IMR-90 (cell line): ENCODE data around the gene ATP9B. TPM values are rescaled to one million over a fixed set of nuclear protein-coding genes. Genes with fewer than 3 reads are reported as not detected.

Source experiments
- ATAC-seq: fragments of 200-7000 bp; cut with Tn5 transposase; 2 replicates; pipeline ENCODE4 v1.9.1; 2020; ENCODE audit warnings: low read depth, mild to moderate bottlenecking, moderate library complexity
- BruUV-seq: library from RNA; stranded (reverse); fragments of 400-500 nt; replicated peaks from 2 replicates; lab custom pipeline; 2021; lab: Mats Ljungman, UMichigan
- CTCF ChIA-PET: fragments of 300-600 bp; formaldehyde crosslinking; extraction: SDS; loops from one replicate; lab custom pipeline; 2021; ENCODE audit warnings: antibody characterized with exemption; lab: Yijun Ruan, JAX
- POLR2A ChIA-PET: fragments of 300-600 bp; sonication (Branson Sonifier 250); formaldehyde crosslinking; loops from one replicate; lab custom pipeline; 2022; ENCODE audit warnings: antibody characterized with exemption; ENCODE audit not compliant: unreplicated experiment; lab: Charles Lee
- DNase-seq: peaks from one replicate; pipeline ENCODE4 v3.0.0; 2013
- H2AFZ ChIP-seq: replicated peaks from 2 replicates; pipeline ENCODE3; 2013; ENCODE audit warnings: low read length, mild to moderate bottlenecking; ENCODE audit not compliant: poor library complexity
- H2AK5ac ChIP-seq: 2 replicates; pipeline ENCODE4 v1.6.1; 2013; ENCODE audit warnings: low read depth, low read length, inconsistent platforms
- H2AK9ac ChIP-seq: replicated peaks from 2 replicates; pipeline ENCODE3; 2013; ENCODE audit warnings: mild to moderate bottlenecking, low read depth, low read length, moderate library complexity; ENCODE audit not compliant: poor library complexity
- H2BK120ac ChIP-seq: 2 replicates; pipeline ENCODE4 v1.6.1; 2013; ENCODE audit warnings: low read depth, low read length, inconsistent platforms
- H2BK15ac ChIP-seq: 3 replicates; pipeline ENCODE4 v1.6.1; 2013; ENCODE audit warnings: low read depth, low read length, inconsistent platforms
- H2BK20ac ChIP-seq: 2 replicates; pipeline ENCODE4 v1.6.1; 2013; ENCODE audit warnings: low read depth, mild to moderate bottlenecking, inconsistent platforms, low read length, moderate library complexity
- H2BK5ac ChIP-seq: 2 replicates; pipeline ENCODE4 v1.6.1; 2013; ENCODE audit warnings: mild to moderate bottlenecking, low read depth, low read length, inconsistent platforms; ENCODE audit not compliant: poor library complexity, severe bottlenecking
- H3K14ac ChIP-seq: replicated peaks from 2 replicates; pipeline ENCODE4 v1.6.1; 2013; ENCODE audit warnings: low read depth, low read length, inconsistent platforms
- H3K18ac ChIP-seq: 2 replicates; pipeline ENCODE4 v1.6.1; 2013; ENCODE audit warnings: low read depth, low read length, control low read depth
- H3K23ac ChIP-seq: 2 replicates; pipeline ENCODE4 v1.6.1; 2013; ENCODE audit warnings: low read depth, low read length, inconsistent platforms
- H3K27ac ChIP-seq: 2 replicates; pipeline ENCODE4 v1.5.1; 2013; ENCODE audit warnings: mild to moderate bottlenecking, control low read depth, low read length; ENCODE audit not compliant: insufficient read depth
- H3K27me3 ChIP-seq: 2 replicates; pipeline ENCODE4 v1.6.1; 2013; ENCODE audit warnings: low read length; ENCODE audit not compliant: control insufficient read depth, insufficient read depth
- H3K36me3 ChIP-seq: 2 replicates; pipeline ENCODE4 v1.6.1; 2013; ENCODE audit warnings: low read length, mixed read lengths; ENCODE audit not compliant: control insufficient read depth, insufficient read depth
- H3K4ac ChIP-seq: 2 replicates; pipeline ENCODE4 v1.6.1; 2013; ENCODE audit warnings: low read depth, low read length, inconsistent platforms
- H3K4me1 ChIP-seq: 2 replicates; pipeline ENCODE4 v1.6.1; 2013; ENCODE audit warnings: low read length, mixed read lengths; ENCODE audit not compliant: control insufficient read depth, insufficient read depth
- H3K4me2 ChIP-seq: 2 replicates; pipeline ENCODE4 v1.6.1; 2013; ENCODE audit warnings: low read depth, mild to moderate bottlenecking, control low read depth, low read length, moderate library complexity
- H3K4me3 ChIP-seq: 2 replicates; pipeline ENCODE4 v1.5.1; 2013; ENCODE audit warnings: low read depth, mild to moderate bottlenecking, control low read depth, low read length, moderate library complexity; ENCODE audit not compliant: insufficient read depth
- H3K56ac ChIP-seq: 2 replicates; pipeline ENCODE4 v1.6.1; 2013; ENCODE audit warnings: low read length, inconsistent platforms; ENCODE audit not compliant: insufficient read depth; ENCODE audit errors: extremely low read depth
- H3K79me1 ChIP-seq, 2 experiments: 2 replicates each; pipeline ENCODE4 v1.6.1; 2013; ENCODE audit warnings: low read length in 2 of 2, inconsistent platforms in 1 of 2, low read depth in 1 of 2
- H3K9ac ChIP-seq: 2 replicates; pipeline ENCODE4 v1.6.1; 2013; ENCODE audit warnings: low read depth, low read length, control low read depth
- H3K9me1 ChIP-seq: 2 replicates; pipeline ENCODE4 v1.6.1; 2013; ENCODE audit warnings: low read length, inconsistent platforms; ENCODE audit not compliant: insufficient read depth
- H3K9me3 ChIP-seq: 2 replicates; pipeline ENCODE4 v1.6.1; 2013; ENCODE audit warnings: low read length; ENCODE audit not compliant: control insufficient read depth, insufficient read depth
- H4K20me1 ChIP-seq: 2 replicates; pipeline ENCODE4 v1.6.1; 2013; ENCODE audit warnings: low read length, inconsistent platforms; ENCODE audit not compliant: insufficient read depth
- H4K5ac ChIP-seq: 2 replicates; pipeline ENCODE4 v1.6.1; 2013; ENCODE audit warnings: mild to moderate bottlenecking, low read depth, low read length, control low read depth
- H4K8ac ChIP-seq, 2 experiments: 2 replicates each; pipeline ENCODE4 v1.6.1; 2013; ENCODE audit warnings: low read depth in 2 of 2, low read length in 2 of 2, control low read depth in 1 of 2, inconsistent platforms in 1 of 2
- H4K91ac ChIP-seq: 2 replicates; pipeline ENCODE4 v1.6.1; 2013; ENCODE audit warnings: low read depth, low read length, inconsistent platforms; ENCODE audit not compliant: insufficient read depth
- BHLHE40 ChIP-seq: fragments of 150-350 bp; IDR thresholded peaks from 2 replicates; pipeline ENCODE4 v1.6.1; 2016; ENCODE audit warnings: mild to moderate bottlenecking, low read depth, low read length
- CEBPB ChIP-seq: IDR thresholded peaks from 2 replicates; pipeline ENCODE4 v1.6.1; 2012; ENCODE audit warnings: low read depth, low read length, improper control_type of control experiment
- CHD1 ChIP-seq: IDR thresholded peaks from 2 replicates; pipeline ENCODE4 v1.6.1; 2012; ENCODE audit warnings: low read depth, low read length, improper control_type of control experiment
- CTCF ChIP-seq: conservative IDR thresholded peaks from 2 replicates; pipeline ENCODE4 v1.5.1; 2012; ENCODE audit warnings: mild to moderate bottlenecking, low read depth, low read length, improper control_type of control experiment
- ELK1 ChIP-seq: fragments of 150-350 bp; IDR thresholded peaks from 2 replicates; pipeline ENCODE4 v1.6.1; 2016; ENCODE audit warnings: low read depth, mild to moderate bottlenecking, low read length, moderate library complexity, borderline replicate concordance
- FOS ChIP-seq: fragments of 150-350 bp; IDR thresholded peaks from 2 replicates; pipeline ENCODE4 v1.6.1; 2016; ENCODE audit warnings: low read depth, low read length
- MAFK ChIP-seq: IDR thresholded peaks from 2 replicates; pipeline ENCODE4 v1.6.1; 2012; ENCODE audit warnings: low read depth, low read length, improper control_type of control experiment
- MAZ ChIP-seq: IDR thresholded peaks from 2 replicates; pipeline ENCODE4 v1.6.1; 2012; ENCODE audit warnings: low read depth, mild to moderate bottlenecking, low read length, improper control_type of control experiment, moderate library complexity, borderline replicate concordance
- MXI1 ChIP-seq: IDR thresholded peaks from 2 replicates; pipeline ENCODE4 v1.6.1; 2012; ENCODE audit warnings: low read depth, mild to moderate bottlenecking, low read length, moderate library complexity, borderline replicate concordance
- NFE2L2 ChIP-seq: fragments of 150-350 bp; IDR thresholded peaks from 2 replicates; pipeline ENCODE4 v1.6.1; 2016; ENCODE audit warnings: low read depth, mild to moderate bottlenecking, low read length
- POLR2A ChIP-seq: IDR thresholded peaks from 2 replicates; pipeline ENCODE4 v1.6.1; 2012; ENCODE audit warnings: mild to moderate bottlenecking, low read depth, low read length
- RAD21 ChIP-seq: IDR thresholded peaks from 2 replicates; pipeline ENCODE4 v1.6.1; 2012; ENCODE audit warnings: low read length, improper control_type of control experiment
- RCOR1 ChIP-seq: IDR thresholded peaks from 2 replicates; pipeline ENCODE4 v1.6.1; 2012; ENCODE audit warnings: mild to moderate bottlenecking, low read length, improper control_type of control experiment; ENCODE audit not compliant: insufficient replicate concordance
- RFX5 ChIP-seq: IDR thresholded peaks from 2 replicates; pipeline ENCODE4 v1.8.0; 2012; ENCODE audit warnings: low read depth, mild to moderate bottlenecking, low read length, moderate library complexity
- SMC3 ChIP-seq: fragments of 150-350 bp; IDR thresholded peaks from 2 replicates; pipeline ENCODE4 v1.6.1; 2016; ENCODE audit warnings: low read depth, mild to moderate bottlenecking, antibody characterized with exemption, low read length, moderate library complexity
- USF2 ChIP-seq: fragments of 150-350 bp; IDR thresholded peaks from 2 replicates; pipeline ENCODE4 v1.6.1; 2017; ENCODE audit warnings: mild to moderate bottlenecking, antibody characterized with exemption, low read length, low read depth
- WGBS, 2 experiments: methylation state at CpG; one replicate each; pipeline versions ENCODE4 v1.1.5 to v1.1.7; 2013; ENCODE audit warnings: missing lambda C conversion rate in 2 of 2; ENCODE audit not compliant: insufficient read length in 1 of 2; ENCODE audit errors: extremely low coverage in 2 of 2; 5-methylcytosine and 5-hydroxymethylcytosine counted together
- dilution Hi-C: fragments of 300-500 bp; cut with HindIII; formaldehyde crosslinking; loops from one replicate; pipeline ENCODE4 v1.14.3; 2018; ENCODE audit warnings: low sequenced_read_pairs; ENCODE audit not compliant: unreplicated experiment
- in situ Hi-C: fragments of 300-500 bp; cut with MboI; formaldehyde crosslinking; loops from 3 replicates; pipeline ENCODE4 v1.14.3; 2019; ENCODE audit warnings: low sequenced_read_pairs, inconsistent platforms, mixed read lengths
- intact Hi-C: fragments of 100-400 bp; cut with micrococcal nuclease; formaldehyde crosslinking; loops from 2 replicates; pipeline ENCODE4 v1.10.0; 2022
- polyA plus RNA-seq, 3 experiments: library from polyadenylated mRNA; depleted of rRNA; stranded (reverse); fragments of >200 nt; gene quantifications; 2 replicates each; pipeline ENCODE4 v1.2.3, GENCODE V29; 2012; ENCODE audit warnings: low replicate concordance in 1 of 3
- total RNA-seq: library from RNA; depleted of rRNA; stranded (reverse); fragments of >200 nt; gene quantifications from 2 replicates; pipeline ENCODE4 v1.2.3, GENCODE V29; 2012

The ATP9B gene
- total and polyA plus RNA-seq, 2 of the 4 experiments (the other 2 are of a cell fraction): 11.0 to 11.5 TPM

- Histone ChIP-seq H3K18ac (no peak overlapping the region), H3K9ac (no peak overlapping the region), H3K4me1 (no peaks in the 10 kb centered on the region), H3K9me1 (peaks cover 8% of the 10 kb centered on the region; the same call in 1 of the 2 replicates), H3K56ac (no peak overlapping the region), H2BK5ac (no peak overlapping the region), H2BK15ac (no peak overlapping the region), H3K4ac (no peak overlapping the region), H4K91ac (no peak overlapping the region), H3K9me3 (no peaks in the 10 kb centered on the region), H4K8ac (no peak overlapping the region), H3K27me3 (no peaks in the 10 kb centered on the region), H3K4me3 (no peak overlapping the region), H3K36me3 (peaks cover 2% of the 10 kb centered on the region), H3K14ac (no peak overlapping the region), H2AK9ac (no peak overlapping the region), H2AK5ac (no peak overlapping the region), H4K20me1 (no peaks in the 10 kb centered on the region), H4K5ac (no peak overlapping the region), H2BK120ac (no peak overlapping the region), H3K79me1 (0 out of 4 replicates have a peak, but pooled peaks cover 0 to 4% of the 10 kb centered on the region in 2 experiments), H3K27ac (no peak overlapping the region), H2BK20ac (no peak overlapping the region), H3K4me2 (no peak overlapping the region), H2AFZ (no peak overlapping the region), H3K23ac (no peak overlapping the region)
- dilution Hi-C loops: no loop called here
- in situ Hi-C loops: no loop called here
- no TSS peak for BruUV-seq
- TF ChIP-seq CHD1: no peak
- no peak for TF ChIP-seq CEBPB
- no peak for TF ChIP-seq MAFK
- TF ChIP-seq USF2: no peak
- TF ChIP-seq NFE2L2: no peak
- no peak for TF ChIP-seq FOS
- no peak for TF ChIP-seq RFX5
- TF ChIP-seq RAD21: no peak
- TF ChIP-seq BHLHE40: no peak
- no peak for TF ChIP-seq MXI1
- no peak for TF ChIP-seq SMC3
- TF ChIP-seq POLR2A: no peak
- no peak for TF ChIP-seq CTCF
- no peak for TF ChIP-seq ELK1
- TF ChIP-seq RCOR1: no peak
- TF ChIP-seq MAZ: no peak
- WGBS, 2 experiments: no CpG with 5 or more reads among the region's 3 CpGs
- intact Hi-C loops: no loop called here
- ChIA-PET CTCF (no interaction called here), POLR2A (no interaction called here)
- DNase-seq (no peak), ATAC-seq (no peak)
Observed at GRCh38 chr18:79224381-79224780, 155.2 kb downstream of the ATP9B start.
